Cardiac septum (tissue), 1 donor: ENCODE results near the gene FADD. TPM values are rescaled to one million over a fixed set of nuclear protein-coding genes. Genes with fewer than 3 reads are reported as not detected.

ENCODE experiments used
- DNase-seq: peaks from one replicate; pipeline ENCODE4 v3.0.0-alpha.2; 2020; ENCODE audit warnings: low spot score
- intact Hi-C: fragments of 100-400 bp; cut with DNase I; formaldehyde crosslinking; loops from one replicate; pipeline ENCODE4 v1.14.0; 2022
- total RNA-seq: library from RNA; stranded (reverse); fragmentation: NEBNext Ultra II Directional; extraction: Animal tissue kit (Norgen Biotek cat#: 25700); gene quantifications from one replicate; pipeline ENCODE4 v1.2.1, GENCODE V29; 2021
- donor health status: DM: no; HTN: no; CAD: no.

The FADD gene
- total RNA-seq, 1 donor from 2014 or later, result 8.6 TPM

- DNase-seq, result no peak
- intact Hi-C loops, result no loop called here
Observed at GRCh38 chr11:70225681-70226177, 22.6 kb downstream of the FADD start.

- intact Hi-C loops, result no loop called here
Observed at GRCh38 chr11:70226183-70226582, 23.1 kb downstream of the FADD start.

GRCh38 chr11:70226967-70227366 is 23.9 kb downstream of the FADD start:
- intact Hi-C loops, result no loop called here
- no peak for DNase-seq

More at GRCh38 chr11:70226183-70226582, 23.1 kb downstream of the FADD start:
- no peak for DNase-seq

- no peak for DNase-seq
- intact Hi-C loops, result no loop called here
Observed at GRCh38 chr11:70229737-70230136, 26.6 kb downstream of the FADD start.

- intact Hi-C loops, result no loop called here
- no peak for DNase-seq
Observed at GRCh38 chr11:70230151-70230839, 27.2 kb downstream of the FADD start.

GRCh38 chr11:70230840-70231710 is 28.0 kb downstream of the FADD start:
- intact Hi-C loops, result no loop called here
- no peak for DNase-seq

GRCh38 chr11:70233034-70233433 is 29.9 kb downstream of the FADD start:
- intact Hi-C loops, result no loop called here
- DNase-seq, result no peak

- intact Hi-C loops, result no loop called here
- no peak for DNase-seq
Observed at GRCh38 chr11:70233511-70233934, 30.4 kb downstream of the FADD start.

- no peak for DNase-seq
- intact Hi-C loops, result no loop called here
Observed at GRCh38 chr11:70233962-70234361, 30.9 kb downstream of the FADD start.

- DNase-seq, result no peak
- intact Hi-C loops, result no loop called here
Observed at GRCh38 chr11:70240337-70240736, 37.2 kb downstream of the FADD start.

- intact Hi-C loops, result no loop called here
- DNase-seq, result no peak
Observed at GRCh38 chr11:70241709-70242108, 38.6 kb downstream of the FADD start.

GRCh38 chr11:70242885-70243284 is 39.8 kb downstream of the FADD start:
- DNase-seq, result no peak
- intact Hi-C loops, result no loop called here

GRCh38 chr11:70243912-70244652 is 41.0 kb downstream of the FADD start:
- DNase-seq, result no peak
- intact Hi-C loops, result no loop called here

GRCh38 chr11:70244698-70245097 is 41.6 kb downstream of the FADD start:
- no peak for DNase-seq
- intact Hi-C loops, result no loop called here

GRCh38 chr11:70246196-70246595 is 43.1 kb downstream of the FADD start:
- intact Hi-C loops, result no loop called here
- DNase-seq, result no peak

GRCh38 chr11:70247042-70247709 is 44.1 kb downstream of the FADD start:
- intact Hi-C loops, result no loop called here
- no peak for DNase-seq

- intact Hi-C loops, result no loop called here
- no peak for DNase-seq
Observed at GRCh38 chr11:70247710-70248072, 44.6 kb downstream of the FADD start.

GRCh38 chr11:70250876-70251658 is 48.0 kb downstream of the FADD start:
- intact Hi-C loops, result no loop called here
- no peak for DNase-seq
